Body of pancreas (tissue), 4 donors: ENCODE data around the gene LRP1. TPM values are rescaled to one million over a fixed set of nuclear protein-coding genes. Genes with fewer than 3 reads are reported as not detected.

ENCODE experiments used
- ATAC-seq: fragments of 150-250 bp; one replicate; pipeline ENCODE4 v1.9.1; 2016
- DNase-seq, 4 donors: peaks; one replicate each; pipeline ENCODE4 v3.0.0-alpha.2; 2019
- H3K27ac ChIP-seq, 4 donors: fragments of 200-600 bp; sonication (generic); 1 replicate in 3 of 4; 2 replicates in 1 of 4; pipeline versions ENCODE4 v1.5.1 to v1.6.1; 2016 to 2019; ENCODE audit warnings: mild to moderate bottlenecking in 1 of 4, mixed read lengths in 1 of 4, moderate library complexity in 1 of 4
- H3K27me3 ChIP-seq, 2 donors: fragments of 200-600 bp; sonication (generic); one replicate each; pipeline ENCODE4 v1.6.0; 2016; ENCODE audit warnings: mild to moderate bottlenecking in 1 of 2
- H3K36me3 ChIP-seq, 2 donors: fragments of 200-600 bp; sonication (generic); replicated peaks in 1 of 2; 2 replicates each; pipeline ENCODE4 v1.5.1; 2016; ENCODE audit warnings: low read depth in 2 of 2; ENCODE audit not compliant: insufficient read depth in 1 of 2
- H3K4me1 ChIP-seq: fragments of 200-600 bp; sonication (generic); one replicate; pipeline ENCODE4 v1.6.0; 2016
- H3K4me3 ChIP-seq, 2 donors: fragments of 200-600 bp; sonication (generic); 1 replicate in 1 of 2; 2 replicates in 1 of 2; pipeline ENCODE4 v1.5.1; 2016 to 2019
- H3K9me3 ChIP-seq, 3 donors: fragments of 200-600 bp; sonication (generic); 1 replicate in 2 of 3; 2 replicates in 1 of 3; pipeline ENCODE4 v1.5.1; 2016
- POLR2A ChIP-seq, 3 donors: fragments of 450-650 bp; IDR thresholded peaks; one replicate each; pipeline ENCODE4 v1.6.1; 2016; ENCODE audit warnings: antibody characterized with exemption in 3 of 3, mild to moderate bottlenecking in 2 of 3
- WGBS, 2 donors: methylation state at CpG; one replicate each; pipeline ENCODE4 v1.1.5; 2017; 5-methylcytosine and 5-hydroxymethylcytosine counted together
- intact Hi-C: fragments of 100-400 bp; cut with DNase I; formaldehyde crosslinking; loops from one replicate; pipeline ENCODE4 v1.15.1; 2023
- total RNA-seq, 2 donors: library from RNA; depleted of rRNA; stranded (reverse); fragments of >200 nt; gene quantifications; one replicate each; pipeline ENCODE4 v1.1.0, GENCODE V29; 2016
- TF ChIP-seq, protein P1 (sequence below), 7 experiments: fragments of 450-650 bp in 4 of 7; fragments of 200-600 bp in 3 of 7; sonication (generic) in 3 of 7; IDR thresholded peaks; one replicate each; pipeline ENCODE4 v1.5.1; 2016 to 2019; ENCODE audit warnings: antibody characterized with exemption in 7 of 7

The LRP1 gene
- total RNA-seq, 2 donors from 2014 or later, result 61.2 to 162 TPM

- ATAC-seq, result no peak
- 40 to 71% methylated on average over 2 to 16 of the region's 16 CpGs for whole genome bisulfite sequencing, 2 donors
- H3K36me3 ChIP-seq, result no peaks in the 10 kb centered on the region
Measured at GRCh38 chr12:57210926-57211692, 82.8 kb downstream of the LRP1 start.

DNA sequence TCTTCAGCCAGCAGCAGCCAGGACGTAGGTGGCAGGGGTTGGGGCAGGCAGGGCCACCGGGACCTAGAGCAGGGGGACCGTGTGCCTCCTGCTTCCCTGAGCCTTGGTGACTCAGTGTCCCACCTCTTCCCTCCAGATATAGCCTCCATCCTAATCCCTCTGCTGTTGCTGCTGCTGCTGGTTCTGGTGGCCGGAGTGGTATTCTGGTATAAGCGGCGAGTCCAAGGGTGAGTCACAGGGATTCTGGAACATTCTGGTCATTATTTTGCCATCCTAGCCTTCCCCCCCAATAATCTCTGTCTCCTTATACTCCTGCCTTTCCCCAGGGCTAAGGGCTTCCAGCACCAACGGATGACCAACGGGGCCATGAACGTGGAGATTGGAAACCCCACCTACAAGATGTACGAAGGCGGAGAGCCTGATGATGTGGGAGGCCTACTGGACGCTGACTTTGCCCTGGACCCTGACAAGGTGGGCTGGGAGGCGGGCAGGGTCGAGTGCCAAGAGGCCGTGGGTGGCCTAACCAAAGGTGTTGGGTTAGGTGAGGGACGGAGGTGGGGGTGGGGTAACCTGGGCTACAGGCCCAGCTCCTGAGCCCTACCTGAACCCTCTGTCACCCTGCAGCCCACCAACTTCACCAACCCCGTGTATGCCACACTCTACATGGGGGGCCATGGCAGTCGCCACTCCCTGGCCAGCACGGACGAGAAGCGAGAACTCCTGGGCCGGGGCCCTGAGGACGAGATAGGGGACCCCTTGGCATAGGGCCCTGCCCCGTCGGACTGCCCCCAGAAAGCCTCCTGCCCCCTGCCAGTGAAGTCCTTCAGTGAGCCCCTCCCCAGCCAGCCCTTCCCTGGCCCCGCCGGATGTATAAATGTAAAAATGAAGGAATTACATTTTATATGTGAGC, 83.8 kb downstream of the LRP1 start:
- Histone ChIP-seq H3K27ac (no peak overlapping the region), H3K36me3 (no peaks in the 10 kb centered on the region), H3K27me3 (peaks cover 0 to 13% of the 10 kb centered on the region in 2 donors), H3K9me3 (no peaks in the 10 kb centered on the region), H3K4me1 (peaks cover 33% of the 10 kb centered on the region), H3K4me3 (no peak overlapping the region)
- WGBS, 2 donors, result 84 to 87% methylated on average over 23 to 27 of the region's 27 CpGs
- DNase-seq (no peak), ATAC-seq (no peak)
- TF ChIP-seq, protein P1, sequence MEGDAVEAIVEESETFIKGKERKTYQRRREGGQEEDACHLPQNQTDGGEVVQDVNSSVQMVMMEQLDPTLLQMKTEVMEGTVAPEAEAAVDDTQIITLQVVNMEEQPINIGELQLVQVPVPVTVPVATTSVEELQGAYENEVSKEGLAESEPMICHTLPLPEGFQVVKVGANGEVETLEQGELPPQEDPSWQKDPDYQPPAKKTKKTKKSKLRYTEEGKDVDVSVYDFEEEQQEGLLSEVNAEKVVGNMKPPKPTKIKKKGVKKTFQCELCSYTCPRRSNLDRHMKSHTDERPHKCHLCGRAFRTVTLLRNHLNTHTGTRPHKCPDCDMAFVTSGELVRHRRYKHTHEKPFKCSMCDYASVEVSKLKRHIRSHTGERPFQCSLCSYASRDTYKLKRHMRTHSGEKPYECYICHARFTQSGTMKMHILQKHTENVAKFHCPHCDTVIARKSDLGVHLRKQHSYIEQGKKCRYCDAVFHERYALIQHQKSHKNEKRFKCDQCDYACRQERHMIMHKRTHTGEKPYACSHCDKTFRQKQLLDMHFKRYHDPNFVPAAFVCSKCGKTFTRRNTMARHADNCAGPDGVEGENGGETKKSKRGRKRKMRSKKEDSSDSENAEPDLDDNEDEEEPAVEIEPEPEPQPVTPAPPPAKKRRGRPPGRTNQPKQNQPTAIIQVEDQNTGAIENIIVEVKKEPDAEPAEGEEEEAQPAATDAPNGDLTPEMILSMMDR (IDR thresholded peaks at IDR 0.05), result no peak
- TF ChIP-seq POLR2A (IDR thresholded peaks at IDR 0.05), result no peak
- intact Hi-C loops, result loop anchor here (2.0 kb wide), 1 partner anchor 33 kb away; no protein-coding TSS in a partner anchor

More at GRCh38 chr12:57210926-57211692, 82.8 kb downstream of the LRP1 start:
- Histone ChIP-seq H3K4me1 (peaks cover 26% of the 10 kb centered on the region), H3K27ac (no peak overlapping the region), H3K4me3 (no peak overlapping the region), H3K27me3 (peaks cover 0 to 7% of the 10 kb centered on the region in 2 donors), H3K9me3 (no peaks in the 10 kb centered on the region)
- intact Hi-C loops, result no loop called here
- TF ChIP-seq, protein P1 (IDR thresholded peaks at IDR 0.05), result no peak
- no peak for TF ChIP-seq POLR2A (IDR thresholded peaks at IDR 0.05)
- DNase-seq, result no peak

- Histone ChIP-seq H3K27ac (no peak overlapping the region), H3K27me3 (peaks cover 0 to 19% of the 10 kb centered on the region in 2 donors), H3K36me3 (no peaks in the 10 kb centered on the region), H3K4me3 (no peak overlapping the region), H3K4me1 (peaks cover 40% of the 10 kb centered on the region), H3K9me3 (no peaks in the 10 kb centered on the region)
- ATAC-seq (no peak), DNase-seq (no peak)
- 67 to 73% methylated on average over 6 to 7 of the region's 7 CpGs for WGBS, 2 donors
- TF ChIP-seq, protein P1 (IDR thresholded peaks at IDR 0.05), result no peak
- no peak for TF ChIP-seq POLR2A (IDR thresholded peaks at IDR 0.05)
- intact Hi-C loops, result loop anchor here (2.0 kb wide), 1 partner anchor 32 kb away; no protein-coding TSS in a partner anchor
Measured at GRCh38 chr12:57212701-57213057, 84.4 kb downstream of the LRP1 start.

DNA sequence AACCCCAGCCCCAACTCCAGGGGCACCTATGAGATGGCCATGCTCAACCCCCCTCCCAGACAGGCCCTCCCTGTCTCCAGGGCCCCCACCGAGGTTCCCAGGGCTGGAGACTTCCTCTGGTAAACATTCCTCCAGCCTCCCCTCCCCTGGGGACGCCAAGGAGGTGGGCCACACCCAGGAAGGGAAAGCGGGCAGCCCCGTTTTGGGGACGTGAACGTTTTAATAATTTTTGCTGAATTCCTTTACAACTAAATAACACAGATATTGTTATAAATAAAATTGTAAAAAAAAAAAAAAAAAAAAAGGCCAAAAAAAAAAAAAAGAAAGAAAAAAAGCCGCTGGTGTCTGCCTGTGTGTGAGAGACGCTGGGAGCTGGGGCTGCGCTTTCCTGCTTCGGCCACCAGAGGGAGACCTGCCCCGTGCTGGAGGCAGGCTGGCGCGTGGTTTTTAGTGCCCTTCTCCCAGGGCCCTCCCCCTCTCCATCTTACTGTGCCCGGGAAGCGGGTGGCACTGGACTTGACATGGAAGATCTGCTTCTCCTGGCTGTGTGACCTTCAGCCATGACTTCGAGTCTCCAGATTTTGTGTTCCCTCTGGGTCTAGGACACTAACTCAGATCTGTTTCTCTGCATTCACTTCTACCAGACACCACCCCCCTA, 84.9 kb downstream of the LRP1 start:
- intact Hi-C loops, result loop anchor here (2.0 kb wide), 1 partner anchor 32 kb away; no protein-coding TSS in a partner anchor
- H3K36me3 ChIP-seq, result no peaks in the 10 kb centered on the region
- DNase-seq, result peak; percentile 89 to 91 (median 90)
- peak; percentile 82 for ATAC-seq
- peak in 1 of 3 donors; percentile 9 for TF ChIP-seq POLR2A (IDR thresholded peaks at IDR 0.05)
- TF ChIP-seq, protein P1 (IDR thresholded peaks at IDR 0.05), result peak; percentile 88 to 99 (median 96)
- H3K27ac ChIP-seq, result peak overlapping the region in 1 of 4 donors; percentile 54
- H3K9me3 ChIP-seq, result no peaks in the 10 kb centered on the region
- H3K4me1 ChIP-seq, result peaks cover 41% of the 10 kb centered on the region
- no peak overlapping the region for H3K4me3 ChIP-seq
- peaks cover 0 to 19% of the 10 kb centered on the region in 2 donors for H3K27me3 ChIP-seq
- 8% methylated on average over 16 of the region's 16 CpGs for WGBS, 2 donors
